Neutrophil (primary cell): ENCODE measurements around the gene GPT2.

ENCODE experiments used
- H3K27ac ChIP-seq: fragments of 200-600 bp; sonication (generic); 2 replicates; pipeline ENCODE4 v1.5.1; 2016; ENCODE audit warnings: mild to moderate bottlenecking, moderate library complexity
- H3K27me3 ChIP-seq: fragments of 200-600 bp; sonication (generic); 2 replicates; pipeline ENCODE4 v1.6.0; 2016; ENCODE audit warnings: mild to moderate bottlenecking
- H3K36me3 ChIP-seq: fragments of 200-600 bp; sonication (generic); 2 replicates; pipeline ENCODE4 v1.5.1; 2017
- H3K4me1 ChIP-seq, 2 experiments: fragments of 200-600 bp in 1 of 2; sonication (generic) in 1 of 2; 1 replicate in 1 of 2; 2 replicates in 1 of 2; pipeline versions ENCODE4 v1.5.1 to v1.6.1; 2013 to 2016; ENCODE audit warnings: low read depth in 1 of 2, low read length in 1 of 2, mild to moderate bottlenecking in 1 of 2, moderate library complexity in 1 of 2; ENCODE audit not compliant: control insufficient read depth in 1 of 2, insufficient read depth in 1 of 2
- H3K4me3 ChIP-seq, 2 experiments: fragments of 200-600 bp in 1 of 2; sonication (generic) in 1 of 2; 1 replicate in 1 of 2; 2 replicates in 1 of 2; pipeline ENCODE4 v1.5.1; 2013 to 2016; ENCODE audit warnings: low read depth in 1 of 2, low read length in 1 of 2, mild to moderate bottlenecking in 1 of 2, moderate library complexity in 1 of 2
- H3K9me3 ChIP-seq: fragments of 200-600 bp; sonication (generic); 2 replicates; pipeline ENCODE4 v1.5.1; 2016
- TF ChIP-seq, protein P1 (sequence below): fragments of 200-600 bp; sonication (generic); IDR thresholded peaks from 2 replicates; pipeline ENCODE4 v1.5.1; 2016; ENCODE audit warnings: antibody characterized with exemption

The GPT2 gene

DNA sequence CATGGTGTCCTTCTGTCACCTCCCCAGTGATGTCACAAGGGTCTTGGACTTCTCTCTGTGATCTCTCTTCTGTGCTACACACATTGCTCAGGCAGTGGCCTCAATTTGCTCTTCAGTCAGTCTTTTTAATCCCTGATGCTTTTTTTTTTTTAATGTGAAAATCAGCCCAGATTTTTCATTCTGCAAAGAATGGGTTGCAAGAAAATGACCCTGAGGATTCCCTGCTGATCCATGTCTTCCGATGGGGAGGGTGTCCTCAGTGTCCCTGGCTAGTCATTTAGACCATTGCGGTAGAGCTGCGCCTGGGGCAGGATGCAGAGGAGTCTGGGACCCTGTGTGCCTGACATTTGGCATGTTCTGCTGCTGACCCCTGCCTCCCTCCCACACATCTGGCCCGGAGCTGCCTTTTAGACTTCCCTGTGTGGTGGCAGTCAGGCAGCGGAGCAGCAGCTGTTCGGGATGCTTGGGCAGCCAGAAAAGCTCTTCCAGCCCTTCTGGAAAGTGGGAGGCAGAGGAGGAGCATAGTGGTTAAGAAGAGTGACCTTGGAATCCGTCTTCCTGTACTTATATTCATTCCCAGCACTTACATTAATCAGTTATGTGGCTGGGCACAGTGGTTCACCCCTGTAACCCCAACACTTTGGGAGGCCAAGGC lies 12.3 kb downstream of the GPT2 start:
- H3K36me3 ChIP-seq: no peaks in the 10 kb centered on the region
- no peak overlapping the region for H3K4me3 ChIP-seq
- TF ChIP-seq, protein P1, sequence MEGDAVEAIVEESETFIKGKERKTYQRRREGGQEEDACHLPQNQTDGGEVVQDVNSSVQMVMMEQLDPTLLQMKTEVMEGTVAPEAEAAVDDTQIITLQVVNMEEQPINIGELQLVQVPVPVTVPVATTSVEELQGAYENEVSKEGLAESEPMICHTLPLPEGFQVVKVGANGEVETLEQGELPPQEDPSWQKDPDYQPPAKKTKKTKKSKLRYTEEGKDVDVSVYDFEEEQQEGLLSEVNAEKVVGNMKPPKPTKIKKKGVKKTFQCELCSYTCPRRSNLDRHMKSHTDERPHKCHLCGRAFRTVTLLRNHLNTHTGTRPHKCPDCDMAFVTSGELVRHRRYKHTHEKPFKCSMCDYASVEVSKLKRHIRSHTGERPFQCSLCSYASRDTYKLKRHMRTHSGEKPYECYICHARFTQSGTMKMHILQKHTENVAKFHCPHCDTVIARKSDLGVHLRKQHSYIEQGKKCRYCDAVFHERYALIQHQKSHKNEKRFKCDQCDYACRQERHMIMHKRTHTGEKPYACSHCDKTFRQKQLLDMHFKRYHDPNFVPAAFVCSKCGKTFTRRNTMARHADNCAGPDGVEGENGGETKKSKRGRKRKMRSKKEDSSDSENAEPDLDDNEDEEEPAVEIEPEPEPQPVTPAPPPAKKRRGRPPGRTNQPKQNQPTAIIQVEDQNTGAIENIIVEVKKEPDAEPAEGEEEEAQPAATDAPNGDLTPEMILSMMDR: no peak
- no peaks in the 10 kb centered on the region for H3K9me3 ChIP-seq
- no peaks in the 10 kb centered on the region for H3K4me1 ChIP-seq
- H3K27ac ChIP-seq: no peak overlapping the region
- no peaks in the 10 kb centered on the region for H3K27me3 ChIP-seq

DNA sequence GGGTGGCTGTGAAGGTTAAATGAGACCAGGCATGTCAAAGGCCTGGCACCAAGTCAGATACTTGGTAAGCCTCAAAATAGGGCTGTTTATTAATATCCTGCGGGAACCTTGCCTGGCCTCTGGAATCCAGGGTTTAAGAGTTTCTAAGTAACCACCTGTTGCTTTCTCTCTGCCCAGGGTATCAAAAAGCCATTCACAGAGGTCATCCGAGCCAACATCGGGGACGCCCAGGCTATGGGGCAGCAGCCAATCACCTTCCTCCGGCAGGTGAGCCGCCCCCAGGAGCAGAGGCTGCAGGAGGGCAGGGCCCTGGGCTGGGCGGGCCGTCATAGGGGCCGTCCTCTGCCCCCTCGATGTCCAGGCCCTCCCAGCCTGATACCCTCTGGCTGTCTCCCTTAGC lies 13.3 kb downstream of the GPT2 start:
- Histone ChIP-seq H3K27ac (no peak overlapping the region), H3K4me3 (no peak overlapping the region), H3K4me1 (no peaks in the 10 kb centered on the region), H3K9me3 (no peaks in the 10 kb centered on the region), H3K27me3 (no peaks in the 10 kb centered on the region), H3K36me3 (no peaks in the 10 kb centered on the region)
- TF ChIP-seq, protein P1: no peak

DNA sequence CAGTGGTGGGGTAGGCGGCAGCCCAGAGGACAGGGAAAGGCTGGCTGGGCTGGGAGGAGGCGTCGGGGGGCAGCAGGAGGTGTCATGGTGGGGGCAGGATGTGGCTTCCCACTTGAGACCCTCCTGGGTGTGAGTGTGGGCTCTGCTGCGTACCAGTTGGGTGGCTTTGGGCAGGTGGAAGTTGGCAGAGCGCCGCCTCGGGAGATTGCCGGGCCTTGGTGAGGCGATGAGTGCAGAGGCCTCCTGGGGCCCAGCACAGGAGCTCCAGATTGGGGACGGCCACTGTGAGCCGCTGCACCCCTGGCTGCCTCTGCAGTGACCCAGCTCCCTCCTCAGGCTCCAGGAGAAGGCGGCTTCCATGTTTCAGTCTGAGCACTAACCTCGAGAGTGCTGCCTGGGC lies 13.8 kb downstream of the GPT2 start:
- no peak overlapping the region for H3K4me3 ChIP-seq
- no peaks in the 10 kb centered on the region for H3K27me3 ChIP-seq
- H3K36me3 ChIP-seq: no peaks in the 10 kb centered on the region
- no peak overlapping the region for H3K27ac ChIP-seq
- H3K9me3 ChIP-seq: no peaks in the 10 kb centered on the region
- TF ChIP-seq, protein P1: no peak
- no peaks in the 10 kb centered on the region for H3K4me1 ChIP-seq

DNA sequence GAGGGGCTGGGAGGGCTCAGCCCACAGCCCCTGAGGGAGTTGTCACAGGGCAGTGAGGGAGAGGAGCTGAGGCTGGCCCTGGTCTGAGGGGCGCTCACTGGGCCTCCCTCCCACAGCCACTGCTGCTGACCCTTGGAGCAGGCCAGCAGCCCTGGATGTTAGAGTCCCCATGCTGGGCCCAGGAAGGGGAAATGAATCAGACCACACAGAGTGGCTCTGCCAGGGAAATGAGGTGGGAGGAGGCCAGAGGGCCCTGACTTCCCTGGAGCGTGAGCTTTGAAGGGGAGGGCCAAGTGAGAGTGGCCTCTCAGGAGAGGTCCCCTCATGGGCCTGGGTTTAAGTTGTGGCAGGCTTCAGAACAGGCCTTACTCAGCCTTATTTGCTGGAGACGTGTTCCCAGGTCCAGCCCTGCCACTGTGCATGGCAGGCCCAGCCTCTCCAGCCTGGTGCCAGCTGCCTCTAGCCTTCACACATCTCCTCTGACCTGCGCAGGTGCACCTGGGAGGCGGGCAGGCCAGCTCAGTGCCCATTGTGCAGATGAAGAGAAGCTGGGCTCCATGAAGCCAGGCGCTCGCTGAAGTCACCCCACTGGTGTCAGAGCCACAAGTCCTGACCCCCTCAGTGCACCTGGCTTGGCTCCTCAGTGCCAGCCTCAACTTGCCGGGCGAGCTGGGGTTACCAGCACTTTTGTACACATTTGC lies 15.4 kb downstream of the GPT2 start:
- H3K9me3 ChIP-seq: no peaks in the 10 kb centered on the region
- no peak overlapping the region for H3K4me3 ChIP-seq
- H3K27me3 ChIP-seq: no peaks in the 10 kb centered on the region
- H3K36me3 ChIP-seq: no peaks in the 10 kb centered on the region
- no peaks in the 10 kb centered on the region for H3K4me1 ChIP-seq
- TF ChIP-seq, protein P1: no peak
- H3K27ac ChIP-seq: no peak overlapping the region

DNA sequence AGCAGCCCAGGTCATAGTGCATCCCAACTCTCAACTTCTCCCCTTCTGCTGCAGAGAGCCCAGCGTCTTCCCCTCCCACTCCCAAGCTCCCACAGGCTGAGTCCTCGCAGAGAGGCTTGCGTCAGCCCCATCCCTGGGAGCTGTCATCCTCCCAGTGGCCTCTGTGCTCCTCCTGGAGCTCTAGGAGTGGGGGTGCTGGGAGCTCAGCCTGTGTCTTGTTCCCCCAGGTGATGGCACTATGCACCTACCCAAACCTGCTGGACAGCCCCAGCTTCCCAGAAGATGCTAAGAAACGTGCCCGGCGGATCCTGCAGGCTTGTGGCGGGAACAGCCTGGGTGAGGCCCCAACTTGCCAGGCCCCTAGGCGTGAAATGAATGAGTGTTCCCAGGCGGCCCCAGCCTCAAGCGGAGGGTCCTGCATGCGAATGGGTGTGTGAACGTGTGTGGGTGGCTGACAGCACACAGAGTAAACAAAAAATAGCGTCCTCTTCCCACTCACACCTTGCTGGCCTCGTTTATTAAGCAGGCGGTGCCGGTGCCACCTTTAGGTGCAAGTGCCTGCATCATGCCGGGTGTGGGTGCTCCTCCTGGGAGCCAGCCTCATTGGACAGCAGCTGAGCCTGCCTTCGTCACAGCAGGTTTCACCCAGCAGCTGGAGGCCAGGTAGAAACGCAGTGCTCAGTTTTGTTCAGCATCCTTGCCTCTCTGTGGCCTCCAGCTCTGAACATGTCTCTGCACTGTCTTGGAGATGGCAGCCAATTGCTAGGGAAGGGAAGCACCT lies 16.5 kb downstream of the GPT2 start:
- H3K4me3 ChIP-seq: no peak overlapping the region
- no peaks in the 10 kb centered on the region for H3K27me3 ChIP-seq
- H3K36me3 ChIP-seq: no peaks in the 10 kb centered on the region
- H3K27ac ChIP-seq: no peak overlapping the region
- TF ChIP-seq, protein P1: no peak
- no peaks in the 10 kb centered on the region for H3K9me3 ChIP-seq
- H3K4me1 ChIP-seq: no peaks in the 10 kb centered on the region
